Measurements from ENCODE around the gene CDK1.

CDK1 gene

DNA sequence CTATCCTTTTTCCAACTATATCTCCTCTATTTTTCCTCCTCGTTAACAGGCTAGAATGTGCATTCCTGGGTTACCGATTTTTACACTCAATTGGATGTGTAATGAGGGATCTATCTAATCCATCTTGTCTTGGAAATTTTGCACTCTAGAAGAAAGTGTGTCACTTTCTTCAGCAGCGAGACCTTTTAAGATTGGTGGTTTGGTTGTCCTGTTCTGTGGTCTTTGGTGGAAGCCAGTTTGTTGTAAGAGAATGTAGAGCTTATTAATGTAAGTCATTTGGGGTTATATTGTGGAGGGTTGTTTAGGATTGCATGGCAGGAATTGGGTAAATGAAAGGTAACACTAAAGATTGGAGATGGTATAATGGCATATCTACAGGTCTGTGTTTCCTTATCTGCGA is 16.7 kb downstream of the CDK1 start:
- DNase-seq (ENCODE audit: insufficient read length, low spot score) (no peak), FAIRE-seq (no peak)
- TF ChIP-seq, protein P1, sequence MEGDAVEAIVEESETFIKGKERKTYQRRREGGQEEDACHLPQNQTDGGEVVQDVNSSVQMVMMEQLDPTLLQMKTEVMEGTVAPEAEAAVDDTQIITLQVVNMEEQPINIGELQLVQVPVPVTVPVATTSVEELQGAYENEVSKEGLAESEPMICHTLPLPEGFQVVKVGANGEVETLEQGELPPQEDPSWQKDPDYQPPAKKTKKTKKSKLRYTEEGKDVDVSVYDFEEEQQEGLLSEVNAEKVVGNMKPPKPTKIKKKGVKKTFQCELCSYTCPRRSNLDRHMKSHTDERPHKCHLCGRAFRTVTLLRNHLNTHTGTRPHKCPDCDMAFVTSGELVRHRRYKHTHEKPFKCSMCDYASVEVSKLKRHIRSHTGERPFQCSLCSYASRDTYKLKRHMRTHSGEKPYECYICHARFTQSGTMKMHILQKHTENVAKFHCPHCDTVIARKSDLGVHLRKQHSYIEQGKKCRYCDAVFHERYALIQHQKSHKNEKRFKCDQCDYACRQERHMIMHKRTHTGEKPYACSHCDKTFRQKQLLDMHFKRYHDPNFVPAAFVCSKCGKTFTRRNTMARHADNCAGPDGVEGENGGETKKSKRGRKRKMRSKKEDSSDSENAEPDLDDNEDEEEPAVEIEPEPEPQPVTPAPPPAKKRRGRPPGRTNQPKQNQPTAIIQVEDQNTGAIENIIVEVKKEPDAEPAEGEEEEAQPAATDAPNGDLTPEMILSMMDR (IDR thresholded peaks at IDR 0.05; ENCODE audit: insufficient read depth, missing control alignments): no peak

DNA sequence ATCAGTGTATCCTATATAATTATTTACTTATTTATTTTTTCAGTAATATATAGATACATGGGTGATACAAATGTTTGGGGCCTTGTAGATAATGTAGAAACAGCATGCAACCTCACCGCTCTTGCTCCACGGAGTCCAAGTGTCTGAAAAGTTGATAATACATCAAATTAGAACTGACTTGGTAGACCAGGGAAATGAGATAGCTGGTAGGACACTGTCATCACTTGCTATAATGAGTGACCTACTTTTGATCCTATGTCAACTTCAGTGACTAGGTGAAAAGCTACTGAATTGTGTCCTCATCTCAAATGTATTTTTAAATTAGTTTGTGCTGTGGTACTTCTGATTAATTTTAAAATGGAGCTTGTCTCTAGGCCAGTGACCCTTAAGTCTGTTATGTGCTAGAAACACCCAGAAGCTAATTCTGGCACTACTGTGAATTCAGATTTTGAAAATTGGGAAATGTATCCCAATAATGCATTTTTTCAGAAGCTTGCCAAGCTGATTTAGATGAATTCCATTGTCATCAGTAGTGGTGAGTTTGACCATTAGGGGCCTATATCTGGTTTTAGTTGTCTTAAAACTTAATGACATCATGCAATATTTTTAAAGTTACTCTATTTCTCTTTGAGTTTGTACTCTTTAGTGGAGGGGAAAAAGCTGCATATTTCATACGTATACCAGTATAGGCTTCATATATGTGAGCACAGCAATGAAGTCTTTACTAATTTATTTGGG is 17.4 kb downstream of the CDK1 start:
- TF ChIP-seq, protein P1 (IDR thresholded peaks at IDR 0.05; ENCODE audit: insufficient read depth, missing control alignments): no peak
- FAIRE-seq (no peak), DNase-seq (ENCODE audit: insufficient read length, low spot score) (no peak)

DNA sequence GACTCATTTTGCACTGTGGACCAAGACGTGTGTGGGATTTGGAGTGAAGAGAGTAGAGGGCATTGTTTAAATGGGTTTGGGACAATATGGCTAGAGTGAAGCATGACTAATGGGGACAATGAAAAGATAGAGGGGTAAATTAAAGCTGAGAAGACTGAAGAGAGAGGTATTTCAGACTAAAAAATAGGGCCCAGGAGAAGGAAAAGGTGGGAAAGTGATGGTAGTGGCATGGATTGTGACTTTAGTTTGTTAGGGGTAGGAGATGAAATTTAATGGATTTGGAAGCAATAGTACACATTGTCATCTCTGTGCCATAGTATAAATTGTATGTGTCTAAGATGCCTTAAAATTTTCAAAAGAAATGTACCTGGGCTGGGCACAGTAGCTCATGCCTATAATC is 18.2 kb downstream of the CDK1 start:
- DNase-seq (ENCODE audit: insufficient read length, low spot score) (no peak), FAIRE-seq (no peak)
- TF ChIP-seq, protein P1 (IDR thresholded peaks at IDR 0.05; ENCODE audit: insufficient read depth, missing control alignments): no peak

DNA sequence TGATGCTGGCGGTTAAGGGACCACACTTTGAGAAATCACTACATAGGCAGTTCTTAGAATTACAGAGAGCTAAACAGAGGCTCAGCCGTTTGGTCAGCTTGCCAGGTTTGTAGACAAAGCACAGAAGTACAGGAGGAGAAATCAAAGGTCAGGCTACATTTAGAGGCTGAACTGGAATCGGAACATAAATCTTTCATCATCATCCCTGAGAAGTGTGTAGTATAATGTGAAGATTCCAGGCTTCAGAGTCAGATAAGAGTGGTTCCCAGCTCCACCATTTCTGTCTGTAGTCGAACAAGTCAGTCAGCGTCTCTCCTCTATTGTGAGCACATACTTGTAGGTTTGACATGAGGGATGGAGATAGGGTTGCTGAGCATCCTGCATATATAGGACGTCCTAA is 18.9 kb downstream of the CDK1 start:
- TF ChIP-seq, protein P1 (IDR thresholded peaks at IDR 0.05; ENCODE audit: insufficient read depth, missing control alignments): no peak
- FAIRE-seq (no peak), DNase-seq (ENCODE audit: insufficient read length, low spot score) (no peak)

DNA sequence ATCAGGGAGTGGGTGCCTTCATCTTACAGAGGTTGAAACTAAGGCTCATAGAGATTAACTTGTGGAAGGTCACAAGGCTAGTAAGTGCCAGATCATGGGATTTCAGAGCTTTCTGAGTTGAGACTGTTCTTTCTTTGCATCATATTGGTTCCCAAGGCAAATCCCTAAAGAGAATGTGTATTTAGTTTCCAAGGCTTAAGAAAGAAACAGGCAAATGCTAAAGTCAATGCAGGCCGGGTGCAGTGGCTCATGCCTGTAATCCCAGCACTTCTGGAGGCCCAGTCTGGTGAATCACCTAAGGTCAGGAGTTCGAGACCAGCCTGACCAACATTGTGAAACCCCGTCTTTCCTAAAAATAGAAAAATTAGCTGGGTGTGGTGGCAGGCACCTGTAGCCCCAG is 19.8 kb downstream of the CDK1 start:
- no peak for DNase-seq (ENCODE audit: insufficient read length, low spot score)
- no peak for FAIRE-seq
- TF ChIP-seq, protein P1 (IDR thresholded peaks at IDR 0.05; ENCODE audit: insufficient read depth, missing control alignments): no peak

DNA sequence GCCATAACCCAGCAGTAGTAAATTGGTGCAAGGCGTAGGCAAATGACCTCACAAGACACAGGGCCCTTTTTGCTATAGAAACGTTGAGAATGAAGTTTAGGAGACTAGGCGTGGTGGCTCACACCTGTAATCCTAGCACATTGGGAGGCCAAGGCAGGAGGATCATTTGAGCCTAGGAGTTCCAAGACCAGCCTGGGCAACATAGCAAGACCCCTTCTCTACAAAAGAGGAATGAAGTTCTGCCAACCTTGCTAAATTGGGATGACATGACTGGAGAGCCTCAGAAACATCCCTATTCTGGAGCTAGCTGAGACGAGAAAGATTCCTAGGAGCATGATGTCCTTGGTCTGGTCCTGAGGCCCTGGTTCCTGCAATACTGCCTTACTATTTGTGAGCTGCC is 20.6 kb downstream of the CDK1 start:
- FAIRE-seq: no peak
- TF ChIP-seq, protein P1 (IDR thresholded peaks at IDR 0.05; ENCODE audit: insufficient read depth, missing control alignments): no peak
- no peak for DNase-seq (ENCODE audit: insufficient read length, low spot score)

DNA sequence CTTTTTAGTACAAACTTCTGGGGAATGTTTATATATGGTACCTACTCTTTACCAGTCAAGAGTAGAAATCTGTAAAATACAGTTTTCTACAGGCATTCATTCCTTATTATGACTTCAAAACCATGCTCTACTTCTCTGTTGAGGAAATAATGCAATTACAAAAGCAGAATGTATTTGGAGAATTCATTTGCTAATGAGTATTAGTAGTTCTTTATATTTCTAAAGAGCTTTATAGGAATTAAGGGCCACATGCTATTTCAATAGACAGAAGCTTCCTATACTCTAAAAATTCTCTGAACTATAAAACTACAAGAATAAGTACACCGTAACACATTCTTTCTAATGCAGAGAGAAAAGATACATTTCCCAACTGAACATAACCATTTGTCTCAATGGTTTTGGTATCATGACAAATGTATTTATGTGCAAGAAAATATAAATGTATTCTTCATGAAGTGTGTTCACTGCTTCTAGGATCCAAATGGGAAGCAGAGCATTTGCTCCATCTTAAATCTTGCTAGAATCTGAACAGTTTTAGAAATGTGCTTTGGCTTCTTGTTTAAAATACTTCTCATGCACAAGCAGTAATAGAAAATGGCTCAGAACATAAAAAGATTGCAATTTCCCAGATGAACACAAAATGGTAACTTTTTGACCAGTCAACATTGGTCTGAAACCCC is 21.8 kb downstream of the CDK1 start:
- DNase-seq (ENCODE audit: insufficient read length, low spot score) (no peak), FAIRE-seq (no peak)
- TF ChIP-seq, protein P1 (IDR thresholded peaks at IDR 0.05; ENCODE audit: insufficient read depth, missing control alignments): no peak

All from D721Med (cell line).